ENCODE measurements around the gene PARD3B.
"Not testable (repeated sequence)": the region's sequence is repeated elsewhere in the genome, so short reads cannot be mapped to it uniquely, and the experiment has no call there.

PARD3B gene

GRCh38 chr2:204542982-204543608, 2.2 kb upstream of the PARD3B start:
- H3K4me3 ChIP-seq (replicated peaks; ENCODE audit: low read depth, low read length), result no peak overlapping the region
- H3K27me3 ChIP-seq (replicated peaks; ENCODE audit: control insufficient read depth, insufficient read depth, low read length), result no peaks in the 10 kb centered on the region; the same call in 1 of the 2 replicates
- H3K36me3 ChIP-seq (ENCODE audit: control insufficient read depth, insufficient read depth, low read length), result no peaks in the 10 kb centered on the region
- no peak for DNase-seq (ENCODE audit: extremely low read depth, insufficient read length)
- no peak for TF ChIP-seq CTCF (IDR thresholded peaks at IDR 0.05; ENCODE audit: insufficient read depth, low read length, poor library complexity, severe bottlenecking)

GRCh38 chr2:204545861-204546735, 823 bp downstream of the PARD3B start:
- H3K36me3 ChIP-seq (ENCODE audit: control insufficient read depth, insufficient read depth, low read length), result no peaks in the 10 kb centered on the region
- H3K4me3 ChIP-seq (replicated peaks; ENCODE audit: low read depth, low read length), result peak overlapping the region; percentile 44
- no peaks in the 10 kb centered on the region; the same call in 1 of the 2 replicates for H3K27me3 ChIP-seq (replicated peaks; ENCODE audit: control insufficient read depth, insufficient read depth, low read length)
- peak; percentile 10 for DNase-seq (ENCODE audit: extremely low read depth, insufficient read length)
- no peak for TF ChIP-seq CTCF (IDR thresholded peaks at IDR 0.05; ENCODE audit: insufficient read depth, low read length, poor library complexity, severe bottlenecking)

GRCh38 chr2:204550751-204551511, 5.7 kb downstream of the PARD3B start:
- DNase-seq (ENCODE audit: extremely low read depth, insufficient read length), result no peak
- H3K36me3 ChIP-seq (ENCODE audit: control insufficient read depth, insufficient read depth, low read length), result no peaks in the 10 kb centered on the region
- no peak overlapping the region for H3K4me3 ChIP-seq (replicated peaks; ENCODE audit: low read depth, low read length)
- H3K27me3 ChIP-seq (replicated peaks; ENCODE audit: control insufficient read depth, insufficient read depth, low read length), result no peaks in the 10 kb centered on the region; the same call in 1 of the 2 replicates
- TF ChIP-seq CTCF (IDR thresholded peaks at IDR 0.05; ENCODE audit: insufficient read depth, low read length, poor library complexity, severe bottlenecking), result no peak

GRCh38 chr2:204551512-204551863, 6.2 kb downstream of the PARD3B start:
- Histone ChIP-seq H3K27me3 (replicated peaks; ENCODE audit: control insufficient read depth, insufficient read depth, low read length) (no peaks in the 10 kb centered on the region; the same call in 1 of the 2 replicates), H3K4me3 (replicated peaks; ENCODE audit: low read depth, low read length) (no peak overlapping the region), H3K36me3 (ENCODE audit: control insufficient read depth, insufficient read depth, low read length) (no peaks in the 10 kb centered on the region)
- no peak for TF ChIP-seq CTCF (IDR thresholded peaks at IDR 0.05; ENCODE audit: insufficient read depth, low read length, poor library complexity, severe bottlenecking)
- no peak for DNase-seq (ENCODE audit: extremely low read depth, insufficient read length)

GRCh38 chr2:204557604-204558003, 12.3 kb downstream of the PARD3B start:
- Histone ChIP-seq H3K36me3 (ENCODE audit: control insufficient read depth, insufficient read depth, low read length) (no peaks in the 10 kb centered on the region), H3K4me3 (replicated peaks; ENCODE audit: low read depth, low read length) (no peak overlapping the region), H3K27me3 (replicated peaks; ENCODE audit: control insufficient read depth, insufficient read depth, low read length) (no peaks in the 10 kb centered on the region; the same call in 1 of the 2 replicates)
- DNase-seq (ENCODE audit: extremely low read depth, insufficient read length), result no peak
- TF ChIP-seq CTCF (IDR thresholded peaks at IDR 0.05; ENCODE audit: insufficient read depth, low read length, poor library complexity, severe bottlenecking), result no peak

- not testable (repeated sequence) for DNase-seq (ENCODE audit: extremely low read depth, insufficient read length); H3K36me3 ChIP-seq (ENCODE audit: control insufficient read depth, insufficient read depth, low read length); H3K27me3 ChIP-seq (replicated peaks; ENCODE audit: control insufficient read depth, insufficient read depth, low read length)
Measured at GRCh38 chr2:204559358-204559757, 14.1 kb downstream of the PARD3B start.

More at GRCh38 chr2:204559358-204559757, 14.1 kb downstream of the PARD3B start:
- H3K4me3 ChIP-seq (replicated peaks; ENCODE audit: low read depth, low read length), result not testable (repeated sequence)
